GM19468 (cell line): ENCODE results near the gene GLOD4.
A peak's percentile ranks its signal among the peaks of the same experiment; 100 is the strongest.
"Not testable (repeated sequence)": the region's sequence is repeated elsewhere in the genome, so short reads cannot be mapped to it uniquely, and the experiment has no call there.

Experiments
- ATAC-seq: cut with Tn5 transposase; IDR thresholded peaks from one replicate; pipeline ENCODE4 v1.9.1; 2021; ENCODE audit warnings: mild to moderate bottlenecking, moderate library complexity, moderate number of reproducible peaks; ENCODE audit not compliant: unreplicated experiment; ENCODE audit errors: extremely low read depth

Gene GLOD4

DNA sequence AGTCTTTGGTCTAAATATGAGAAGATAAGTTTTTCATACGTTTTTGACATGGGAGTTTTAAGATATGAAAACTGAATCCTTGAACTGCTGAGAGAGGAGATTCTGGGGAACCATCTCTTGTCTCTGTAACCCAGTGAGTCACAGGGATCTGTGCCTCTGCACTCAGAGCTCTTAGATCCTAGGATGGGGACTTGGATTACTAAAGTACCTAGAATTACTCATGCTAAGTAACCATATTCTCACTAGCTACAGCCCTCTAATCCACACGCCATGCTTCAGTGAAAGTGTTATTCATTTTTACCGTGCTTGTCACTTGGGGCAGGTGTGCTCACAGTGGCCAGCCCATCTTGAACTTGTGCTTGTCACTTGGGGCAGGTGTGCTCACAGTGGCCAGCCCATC is 2.1 kb upstream of the GLOD4 start:
- no peak for ATAC-seq

- ATAC-seq, result no peak
Observed at GRCh38 chr17:778096-778495, 4.0 kb downstream of the GLOD4 start.

GRCh38 chr17:774313-774584 is 7.8 kb downstream of the GLOD4 start:
- ATAC-seq, result no peak

DNA sequence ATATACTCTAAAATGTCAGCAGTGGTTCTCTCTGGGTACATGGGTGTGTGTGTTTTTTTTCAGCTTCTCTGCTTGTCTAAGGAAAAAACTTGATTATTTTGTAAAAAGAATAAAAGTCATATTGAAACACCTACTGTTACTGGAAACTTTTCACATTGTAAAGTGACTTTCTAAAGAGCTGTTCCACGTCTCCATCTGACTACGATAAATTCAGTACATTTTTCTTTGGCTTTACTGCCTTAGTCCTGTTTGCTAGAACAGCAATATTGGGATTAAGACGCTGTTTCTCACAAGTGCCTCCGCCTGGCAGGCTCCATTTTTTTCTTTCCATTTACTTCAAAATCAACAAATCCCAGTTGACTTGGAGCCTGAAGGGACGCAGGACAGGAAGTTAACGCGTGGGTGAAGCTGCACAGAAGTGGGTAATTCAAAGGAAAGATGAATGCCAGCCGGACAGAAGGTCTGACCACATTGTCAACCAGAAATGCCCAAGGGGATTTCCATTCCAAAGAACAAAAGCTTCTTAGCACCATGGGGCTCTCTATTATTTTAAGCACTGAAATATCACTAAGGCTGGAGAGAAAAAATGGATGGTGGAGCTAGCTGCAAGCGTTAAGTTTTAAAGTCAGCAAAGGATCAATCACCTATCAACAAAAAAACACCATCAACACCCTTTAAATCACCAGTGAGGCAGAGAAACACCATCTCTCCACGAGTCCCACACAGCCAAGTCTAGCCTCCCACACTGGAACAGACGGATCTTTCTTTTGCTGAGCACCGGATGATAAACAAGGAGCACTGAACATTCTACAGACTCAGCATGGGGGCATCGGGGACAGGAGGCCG is 8.4 kb downstream of the GLOD4 start:
- ATAC-seq, result no peak

GRCh38 chr17:773016-773415 is 9.1 kb downstream of the GLOD4 start:
- no peak for ATAC-seq

DNA sequence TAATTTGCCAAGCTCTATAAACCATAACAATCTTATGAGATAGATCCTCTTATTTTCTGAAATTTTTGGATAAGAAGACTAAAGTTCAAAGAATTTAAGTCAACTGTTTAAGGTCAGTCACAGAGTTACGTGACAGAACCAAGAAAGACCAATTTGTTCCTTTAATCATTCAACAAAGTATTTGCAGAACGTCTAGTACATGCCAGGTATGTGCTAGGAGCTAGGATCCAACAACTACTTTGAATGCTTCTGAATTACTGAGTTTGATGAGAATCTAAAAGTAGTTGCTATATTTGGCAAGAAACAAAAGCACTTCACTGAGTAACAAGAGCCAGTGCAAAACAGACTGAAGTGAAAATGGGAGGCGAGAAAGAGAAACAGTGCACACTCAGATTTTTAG is 15.0 kb downstream of the GLOD4 start:
- ATAC-seq, result no peak

- no peak for ATAC-seq
Observed at GRCh38 chr17:760371-760770, 21.7 kb downstream of the GLOD4 start.

DNA sequence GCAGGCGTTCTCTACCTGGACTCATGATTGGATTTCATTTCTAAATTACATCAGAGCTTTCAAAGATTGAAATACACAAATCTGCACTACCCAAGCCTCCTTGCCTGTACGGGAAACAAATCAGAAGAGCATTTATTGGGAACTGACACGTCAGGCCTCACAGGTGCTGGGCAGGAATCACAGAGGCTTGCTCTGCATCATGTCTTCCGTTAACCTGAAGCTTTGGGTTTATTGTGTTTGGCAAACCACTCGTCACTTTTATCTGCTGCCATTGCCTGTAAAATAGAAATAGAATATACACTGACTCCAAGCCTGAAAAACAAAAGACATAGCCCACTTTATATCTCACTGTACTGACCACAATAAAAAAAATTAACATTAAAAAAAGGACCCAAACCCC is 22.1 kb downstream of the GLOD4 start:
- no peak for ATAC-seq

- not testable (repeated sequence) for ATAC-seq
Observed at GRCh38 chr17:756010-756567, 26.0 kb downstream of the GLOD4 start.

DNA sequence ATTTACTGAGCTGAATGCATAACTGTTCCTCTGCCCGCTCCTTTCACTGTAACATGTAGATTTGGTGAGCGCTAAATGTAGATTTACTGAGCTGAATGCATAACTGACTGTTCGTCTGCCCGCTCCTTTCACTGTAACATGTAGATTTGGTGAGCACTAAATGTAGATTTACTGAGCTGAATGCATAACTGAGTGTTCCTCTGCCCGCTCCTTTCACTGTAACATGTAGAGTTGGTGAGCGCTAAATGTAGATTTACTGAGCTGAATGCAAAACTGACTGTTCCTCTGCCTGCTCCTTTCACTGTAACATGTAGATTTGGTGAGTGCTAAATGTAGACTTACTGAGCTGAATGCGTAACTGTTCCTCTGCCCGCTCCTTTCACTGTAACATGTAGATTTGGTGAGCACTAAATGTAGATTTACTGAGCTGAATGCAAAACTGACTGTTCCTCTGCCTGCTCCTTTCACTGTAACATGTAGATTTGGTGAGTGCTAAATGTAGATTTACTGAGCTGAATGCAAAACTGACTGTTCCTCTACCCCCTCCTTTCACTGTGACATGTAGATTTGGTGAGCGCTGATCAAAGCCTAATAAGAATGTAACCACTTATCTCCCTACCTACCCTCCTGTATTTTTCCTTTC is 26.6 kb downstream of the GLOD4 start:
- not testable (repeated sequence) for ATAC-seq

DNA sequence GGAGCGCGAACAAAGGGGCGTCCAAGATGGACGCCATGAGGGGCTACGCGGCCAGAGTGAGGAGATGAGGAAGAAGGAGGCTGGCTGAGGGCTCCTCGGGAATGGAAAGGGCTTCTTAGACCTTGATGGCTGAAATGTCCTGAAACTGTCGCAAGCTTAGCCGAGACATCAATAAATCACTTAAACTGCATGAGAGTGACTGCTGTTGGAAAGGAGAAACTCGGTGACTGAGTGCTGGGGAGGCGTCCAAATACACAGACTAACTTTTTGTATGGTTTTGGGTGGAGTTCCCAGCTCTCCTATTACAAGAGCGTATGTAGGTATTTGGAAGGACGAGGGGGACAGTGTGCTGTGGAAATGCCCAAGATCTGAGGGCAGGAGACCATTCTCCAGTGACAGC is 28.7 kb downstream of the GLOD4 start:
- ATAC-seq, result no peak

- no peak for ATAC-seq
Observed at GRCh38 chr17:752620-753219, 29.4 kb downstream of the GLOD4 start.

- peak; percentile 66 for ATAC-seq
Observed at GRCh38 chr17:752002-752619, 30.0 kb downstream of the GLOD4 start, which contains the start of gene GEMIN4. TSS of gene GEMIN4 (minus strand) at chr17:752264. CDS start at chr17:752142, 122 bp downstream.

DNA sequence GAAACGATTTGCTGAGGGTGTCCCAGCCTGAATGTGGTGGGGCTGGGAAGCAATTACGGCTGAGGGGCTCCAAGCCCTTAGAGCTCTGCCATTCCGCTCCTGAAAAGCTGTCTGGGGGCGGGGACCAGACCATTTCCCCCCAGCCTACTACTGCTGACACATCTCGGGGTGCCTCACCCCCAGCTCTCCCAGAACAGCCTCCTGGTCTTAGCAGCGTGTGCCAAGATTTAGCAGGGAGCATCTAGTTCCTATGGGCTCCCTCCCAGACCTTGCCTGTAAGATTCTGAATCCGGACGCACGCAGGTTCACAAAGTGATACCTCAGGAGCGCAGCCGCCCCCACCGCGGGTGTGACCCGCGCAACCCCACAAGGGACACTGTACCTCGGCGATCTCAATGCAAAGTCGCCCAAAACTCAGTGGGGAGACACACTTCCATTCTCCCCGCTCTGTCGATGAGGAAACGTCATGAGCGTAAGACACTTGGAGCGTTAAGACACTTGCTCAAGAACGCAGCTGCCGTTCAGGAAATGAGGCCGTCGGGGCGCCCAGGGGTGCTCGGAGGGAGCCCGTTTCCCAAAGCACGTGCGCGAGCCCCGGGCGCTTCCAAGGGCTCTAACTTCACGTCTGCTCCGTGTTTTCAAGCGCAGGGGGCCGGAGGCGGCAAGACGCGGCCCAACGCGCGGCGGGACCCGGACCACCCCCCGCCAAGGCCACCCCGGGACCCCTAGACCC is 30.6 kb downstream of the GLOD4 start:
- no peak for ATAC-seq

GRCh38 chr17:750431-751037 is 31.5 kb downstream of the GLOD4 start:
- no peak for ATAC-seq

DNA sequence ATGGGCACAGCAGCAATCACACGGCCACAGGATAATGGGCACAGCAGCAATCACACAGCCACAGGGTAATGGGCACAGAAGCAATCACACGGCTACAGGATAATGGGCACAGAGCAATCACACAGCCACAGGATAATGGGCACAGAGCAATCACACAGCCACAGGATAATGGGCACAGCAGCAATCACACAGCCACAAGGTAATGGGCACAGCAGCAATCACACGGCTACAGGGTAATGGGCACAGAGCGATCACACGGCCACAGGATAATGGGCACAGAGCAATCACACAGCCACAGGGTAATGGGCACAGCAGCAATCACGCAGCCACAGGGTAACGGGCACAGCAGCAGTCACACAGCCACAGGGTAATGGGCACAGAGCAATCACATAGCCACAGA is 32.7 kb downstream of the GLOD4 start:
- ATAC-seq, result not testable (repeated sequence)

- not testable (repeated sequence) for ATAC-seq
Observed at GRCh38 chr17:748604-749003, 33.5 kb downstream of the GLOD4 start.

- no peak for ATAC-seq
Observed at GRCh38 chr17:746783-747629, 35.1 kb downstream of the GLOD4 start.

- ATAC-seq, result no peak
Observed at GRCh38 chr17:746181-746580, 35.9 kb downstream of the GLOD4 start.
